ENCODE results near the gene RAC3. TPM values are rescaled to one million over a fixed set of nuclear protein-coding genes. Genes with fewer than 3 reads are reported as not detected.

RAC3 gene
- total and polyA plus RNA-seq, 9 of the 15 experiments (the other 6 are each of a cell fraction or from before 2014, with no cell fraction given) = 0.23 to 292 (median 118) TPM

- H3K4me2 ChIP-seq (ENCODE audit: insufficient read depth, low read length) = no peak overlapping the region
- H3K36me3 ChIP-seq (ENCODE audit: control insufficient read depth, insufficient read depth, low read length) = peaks cover 6% of the 10 kb centered on the region; the same call in 1 of the 3 replicates
- H3K4me1 ChIP-seq (replicated peaks in 1 of 2; ENCODE audit: control insufficient read depth in 2 of 2, insufficient read depth in 2 of 2, low read length in 2 of 2) = peaks cover 0 to 67% of the 10 kb centered on the region in 2 experiments; a peak in 2 of 5 replicates
- H3K27me3 ChIP-seq (ENCODE audit: control insufficient read depth in 2 of 2, insufficient read depth in 2 of 2, low read length in 2 of 2) = no peaks in the 10 kb centered on the region
- FAIRE-seq (no peak), DNase-seq (ENCODE audit: extremely low read depth in 1 of 4, low spot score in 3 of 4) (no peak), ATAC-seq (no peak)
- in situ Hi-C loops (cut with MboI) = no loop called here
- no TSS peak for BruUV-seq (replicated peaks)
- no peak overlapping the region for H3K4me3 ChIP-seq
- H4K20me1 ChIP-seq (replicated peaks; ENCODE audit: control insufficient read depth, insufficient read depth, low read length) = 0 out of 2 replicates have a peak, but pooled peaks cover 1% of the 10 kb centered on the region
- no peaks in the 10 kb centered on the region for H3K79me2 ChIP-seq (ENCODE audit: control insufficient read depth, insufficient read depth, low read length)
- H3K9me3 ChIP-seq (replicated peaks; ENCODE audit: control insufficient read depth, insufficient read depth, low read depth, low read length) = no peaks in the 10 kb centered on the region
- 80% methylated on average over 27 of the region's 32 CpGs for WGBS (ENCODE audit: insufficient coverage, low coverage, missing lambda C conversion rate)
- H3K9ac ChIP-seq (ENCODE audit: insufficient read depth in 1 of 2, low read depth in 2 of 2, low read length in 2 of 2) = peak overlapping the region in 1 of 2 experiments; percentile 76; a peak in 2 of 4 replicates
- intact Hi-C loops (cut with micrococcal nuclease) = no loop called here
- ChIA-PET POLR2A (no interaction called here), CTCF (ENCODE audit: low intra/inter-chr PET ratio) (no interaction called here)
- no peak overlapping the region for H2AFZ ChIP-seq (ENCODE audit: low read depth, low read length)
- peaks cover 3% of the 10 kb centered on the region for H3K9me1 ChIP-seq (ENCODE audit: control insufficient read depth, insufficient read depth, low read length)
- H3K27ac ChIP-seq (ENCODE audit: extremely low read depth, low read depth, low read length) = no peak overlapping the region
- TF ChIP-seq GABPA (tag; conservative IDR thresholded peaks at IDR 0.05; ENCODE audit: low read depth) (no peak), TGIF2 (CRISPR knock-in tag; IDR thresholded peaks at IDR 0.05) (no peak), ZNF384 (IDR thresholded peaks at IDR 0.05; ENCODE audit: low read depth, low read length) (no peak), DEAF1 (CRISPR knock-in tag; IDR thresholded peaks at IDR 0.05) (no peak), ELK1 (CRISPR knock-in tag; IDR thresholded peaks at IDR 0.05) (no peak), ZNF764 (CRISPR knock-in tag; IDR thresholded peaks at IDR 0.05; ENCODE audit: low read depth) (no peak), SRSF7 (optimal IDR thresholded peaks at IDR 0.05; ENCODE audit: low read depth, low read length) (no peak), E2F5 (CRISPR knock-in tag; IDR thresholded peaks at IDR 0.05) (no peak), MCM7 (IDR thresholded peaks at IDR 0.05) (no peak), CBX8 (IDR thresholded peaks at IDR 0.05; ENCODE audit: borderline replicate concordance, extremely low read depth, low read depth, low read length, poor library complexity, severe bottlenecking) (no peak), TEAD1 (CRISPR knock-in tag; IDR thresholded peaks at IDR 0.05) (no peak), POU5F1 (IDR thresholded peaks at IDR 0.05; ENCODE audit: borderline replicate concordance, low read depth, low read length, partially characterized antibody) (no peak), ZNF146 (CRISPR knock-in tag; IDR thresholded peaks at IDR 0.05; ENCODE audit: unreplicated experiment) (no peak)
These were observed 30.5 kb upstream of the RAC3 start for GRCh38 chr17:82000803-82001570.

Measured in K562 (cell line).